RWPE2 (cell line): Measurements from ENCODE around the gene BAG5.

Experiments used
- ATAC-seq: fragments of 200-7000 bp; cut with Tn5 transposase; 3 replicates; pipeline ENCODE4 v1.9.1; 2021; ENCODE audit warnings: low read depth
- DNase-seq: peaks from one replicate; pipeline ENCODE4 v3.0.0-alpha.2; 2020; ENCODE audit warnings: low spot score
- H3K27ac ChIP-seq: fragments of 450-650 bp; 2 replicates; pipeline ENCODE4 v1.5.1; 2017; ENCODE audit warnings: mild to moderate bottlenecking; ENCODE audit not compliant: poor library complexity, severe bottlenecking
- H3K27me3 ChIP-seq: fragments of 250-450 bp; sonication (Bioruptor Pico); 2 replicates; pipeline ENCODE4 v1.5.1; 2021; ENCODE audit warnings: mild to moderate bottlenecking, moderate library complexity; ENCODE audit not compliant: insufficient read depth, poor library complexity, severe bottlenecking
- H3K36me3 ChIP-seq: fragments of 250-450 bp; sonication (Bioruptor Pico); 2 replicates; pipeline ENCODE4 v1.5.1; 2020; ENCODE audit warnings: low read depth, mild to moderate bottlenecking, moderate library complexity
- H3K4me1 ChIP-seq: fragments of 250-450 bp; sonication (Bioruptor Pico); 2 replicates; pipeline ENCODE4 v1.5.1; 2021; ENCODE audit warnings: mild to moderate bottlenecking, moderate library complexity; ENCODE audit not compliant: insufficient read depth, poor library complexity, severe bottlenecking
- H3K4me3 ChIP-seq: fragments of 250-450 bp; sonication (Bioruptor Pico); 2 replicates; pipeline ENCODE4 v1.5.1; 2021; ENCODE audit warnings: mild to moderate bottlenecking, moderate library complexity; ENCODE audit not compliant: severe bottlenecking
- H3K9me3 ChIP-seq: fragments of 250-450 bp; sonication (Bioruptor Pico); 2 replicates; pipeline ENCODE4 v1.5.1; 2021; ENCODE audit warnings: mild to moderate bottlenecking, moderate library complexity; ENCODE audit not compliant: severe bottlenecking
- TF ChIP-seq, protein P1 (sequence below): fragments of 450-650 bp; IDR thresholded peaks from one replicate; pipeline ENCODE4 v1.5.1; 2017; ENCODE audit warnings: mild to moderate bottlenecking, moderate library complexity; ENCODE audit not compliant: poor library complexity, severe bottlenecking

Gene BAG5

DNA sequence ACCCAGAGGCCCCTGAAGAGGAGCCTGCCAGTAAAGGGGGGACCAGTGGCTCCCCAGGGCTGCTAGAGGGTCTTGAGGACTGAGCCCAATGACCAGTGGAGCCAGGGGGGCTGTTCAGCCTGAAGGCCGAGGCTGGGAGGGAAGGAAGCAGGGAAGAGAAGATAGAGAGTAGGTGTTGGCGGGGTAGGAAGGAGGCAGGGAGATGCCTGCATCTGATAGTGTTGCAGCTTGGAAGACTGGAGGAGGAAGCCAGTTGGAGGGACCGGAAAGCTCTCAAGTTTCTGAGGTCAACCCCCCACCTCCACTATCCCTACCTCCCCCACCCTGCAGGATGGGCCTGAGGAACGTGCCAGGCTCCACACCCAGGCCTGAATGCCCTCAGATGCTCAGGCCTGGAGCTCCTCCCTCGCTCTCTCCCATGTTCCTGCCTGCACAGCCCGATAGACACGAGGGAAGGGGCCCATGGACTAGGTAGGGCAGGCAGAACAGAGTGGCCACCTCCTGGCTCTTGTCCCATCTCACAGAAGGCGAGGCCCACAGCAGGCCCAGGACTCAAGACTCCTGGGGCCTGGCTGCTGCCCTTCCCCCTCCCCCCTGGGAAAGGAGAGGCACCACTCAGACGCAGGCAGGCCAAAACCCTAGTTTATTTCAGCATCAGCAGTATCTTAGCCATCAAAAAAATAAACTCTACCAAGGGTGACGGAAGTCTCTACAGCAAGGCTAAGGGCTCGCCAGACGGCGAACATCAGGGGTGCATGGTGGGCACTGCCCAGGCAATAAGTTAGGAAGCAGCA, 43.2 kb downstream of the BAG5 start:
- H3K4me1 ChIP-seq = peaks cover 14% of the 10 kb centered on the region
- peaks cover 16% of the 10 kb centered on the region for H3K27me3 ChIP-seq
- H3K36me3 ChIP-seq = peaks cover 5% of the 10 kb centered on the region; the same call in 1 of the 2 replicates
- peak overlapping the region; percentile 54 for H3K27ac ChIP-seq
- DNase-seq (peak; percentile 75), ATAC-seq (peak; percentile 44)
- TF ChIP-seq, protein P1, sequence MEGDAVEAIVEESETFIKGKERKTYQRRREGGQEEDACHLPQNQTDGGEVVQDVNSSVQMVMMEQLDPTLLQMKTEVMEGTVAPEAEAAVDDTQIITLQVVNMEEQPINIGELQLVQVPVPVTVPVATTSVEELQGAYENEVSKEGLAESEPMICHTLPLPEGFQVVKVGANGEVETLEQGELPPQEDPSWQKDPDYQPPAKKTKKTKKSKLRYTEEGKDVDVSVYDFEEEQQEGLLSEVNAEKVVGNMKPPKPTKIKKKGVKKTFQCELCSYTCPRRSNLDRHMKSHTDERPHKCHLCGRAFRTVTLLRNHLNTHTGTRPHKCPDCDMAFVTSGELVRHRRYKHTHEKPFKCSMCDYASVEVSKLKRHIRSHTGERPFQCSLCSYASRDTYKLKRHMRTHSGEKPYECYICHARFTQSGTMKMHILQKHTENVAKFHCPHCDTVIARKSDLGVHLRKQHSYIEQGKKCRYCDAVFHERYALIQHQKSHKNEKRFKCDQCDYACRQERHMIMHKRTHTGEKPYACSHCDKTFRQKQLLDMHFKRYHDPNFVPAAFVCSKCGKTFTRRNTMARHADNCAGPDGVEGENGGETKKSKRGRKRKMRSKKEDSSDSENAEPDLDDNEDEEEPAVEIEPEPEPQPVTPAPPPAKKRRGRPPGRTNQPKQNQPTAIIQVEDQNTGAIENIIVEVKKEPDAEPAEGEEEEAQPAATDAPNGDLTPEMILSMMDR = peak; percentile 9
- no peaks in the 10 kb centered on the region for H3K9me3 ChIP-seq
- H3K4me3 ChIP-seq = no peak overlapping the region

DNA sequence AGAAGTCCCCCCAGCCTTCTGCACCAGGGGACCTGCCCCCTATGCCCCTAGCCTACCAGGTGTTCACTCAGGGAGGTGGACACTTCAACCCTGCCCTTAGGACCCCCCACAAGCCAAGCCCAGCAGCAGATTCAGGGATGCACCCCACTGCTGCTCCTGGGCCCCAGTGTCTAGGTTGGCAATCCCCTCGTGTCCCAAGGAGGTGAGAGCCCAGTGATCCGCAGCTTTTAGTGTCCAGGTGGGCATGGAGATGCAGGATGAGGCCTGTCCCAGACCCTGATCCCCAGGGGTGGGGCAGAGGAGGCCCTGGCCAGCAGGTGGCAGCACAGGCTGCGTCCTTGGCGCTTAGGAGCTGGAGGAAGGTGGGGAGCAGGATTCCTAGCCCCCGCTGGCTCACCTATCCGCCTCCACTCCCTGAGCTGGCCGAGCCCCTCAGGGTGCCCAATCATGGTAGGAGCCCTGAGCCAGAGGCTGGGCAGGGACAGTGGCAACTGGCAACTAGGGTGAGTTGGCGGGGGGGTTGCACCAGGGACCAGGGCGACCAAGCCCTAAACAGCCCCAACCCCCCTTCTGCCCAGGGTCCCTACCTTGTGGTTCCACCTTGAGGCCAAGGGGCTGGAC, 43.9 kb downstream of the BAG5 start:
- Histone ChIP-seq H3K9me3 (no peaks in the 10 kb centered on the region), H3K27ac (peak overlapping the region; percentile 54)

DNA sequence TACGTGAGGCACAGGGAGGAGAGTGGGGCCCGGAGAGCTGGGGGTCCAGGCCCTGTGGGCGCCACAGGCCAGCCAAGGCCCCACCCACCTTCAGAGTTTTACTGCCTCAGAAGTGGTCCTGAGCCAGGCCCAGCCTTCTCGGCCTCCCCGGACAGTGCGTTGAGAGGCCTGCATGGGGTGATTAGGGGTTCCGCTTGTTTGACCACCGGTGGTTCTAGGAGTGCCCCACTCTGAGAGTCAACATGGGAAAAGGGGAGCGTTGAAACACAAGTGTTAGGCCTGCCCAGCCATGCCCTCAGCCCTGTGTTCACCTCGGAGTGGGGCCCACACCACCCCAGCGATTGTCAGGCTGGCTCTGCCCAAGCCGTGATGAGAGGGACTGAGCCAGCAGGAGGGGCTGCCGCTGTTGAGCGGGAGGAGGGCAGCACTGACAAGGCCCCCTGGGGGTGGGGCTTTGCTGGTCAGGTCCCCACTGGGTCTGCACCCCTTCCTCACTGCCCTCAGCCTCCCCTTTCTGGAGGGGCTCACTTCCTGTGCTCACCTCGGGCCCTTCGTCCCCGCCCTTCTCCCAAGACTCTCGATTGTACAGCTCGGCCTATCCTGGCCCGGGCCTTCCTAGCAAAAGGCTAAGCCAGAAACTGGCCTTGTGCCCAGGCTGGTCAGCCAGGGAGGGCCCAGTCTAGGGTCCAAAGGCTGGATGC, 44.6 kb downstream of the BAG5 start:
- peak; percentile 70 for DNase-seq
- peak overlapping the region; percentile 54 for H3K27ac ChIP-seq
- TF ChIP-seq, protein P1 = no peak

More for the DNA sequence above, 43.9 kb downstream of the BAG5 start:
- ATAC-seq = peak; percentile 59
- H3K27me3 ChIP-seq = peaks cover 16% of the 10 kb centered on the region
- DNase-seq = peak; percentile 78
- peaks cover 5% of the 10 kb centered on the region; the same call in 1 of the 2 replicates for H3K36me3 ChIP-seq
- H3K4me3 ChIP-seq = no peak overlapping the region
- TF ChIP-seq, protein P1 = peak; percentile 99
- H3K4me1 ChIP-seq = peaks cover 18% of the 10 kb centered on the region

DNA sequence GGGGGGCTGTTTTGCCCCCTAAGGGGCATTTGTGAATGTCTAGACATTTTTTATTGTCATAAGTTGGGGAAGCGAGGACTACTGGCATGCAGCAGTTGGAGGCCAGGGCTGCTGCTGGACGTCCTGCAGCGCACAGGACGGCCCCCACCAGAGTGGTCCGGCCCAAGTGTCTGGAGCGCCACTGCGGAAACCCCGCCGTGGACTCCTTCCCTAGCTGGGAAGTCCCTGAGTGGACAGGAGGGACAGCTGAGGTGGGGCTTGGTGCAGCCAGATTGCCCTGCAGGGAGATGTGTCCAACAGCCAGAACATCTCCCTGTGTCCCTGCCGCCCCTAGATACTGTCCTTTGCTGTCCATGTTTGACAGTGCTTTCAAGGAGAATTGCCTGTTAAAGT, 45.3 kb downstream of the BAG5 start:
- no peak for ATAC-seq
- Histone ChIP-seq H3K36me3 (peaks cover 5% of the 10 kb centered on the region; the same call in 1 of the 2 replicates), H3K27me3 (peaks cover 8% of the 10 kb centered on the region), H3K27ac (no peak overlapping the region), H3K9me3 (no peaks in the 10 kb centered on the region), H3K4me1 (peaks cover 32% of the 10 kb centered on the region), H3K4me3 (no peak overlapping the region)
- peak; percentile 55 for DNase-seq
- TF ChIP-seq, protein P1 = no peak

More for the DNA sequence above, 44.6 kb downstream of the BAG5 start:
- Histone ChIP-seq H3K9me3 (no peaks in the 10 kb centered on the region), H3K4me3 (no peak overlapping the region), H3K27me3 (peaks cover 11% of the 10 kb centered on the region), H3K36me3 (peaks cover 5% of the 10 kb centered on the region; the same call in 1 of the 2 replicates), H3K4me1 (peaks cover 25% of the 10 kb centered on the region)
- no peak for ATAC-seq
